A673 (cell line): ENCODE results near the gene GULP1.

Source experiments
- CTCF ChIP-seq: fragments of 300-800, 200-600 bp; sonication (generic); conservative IDR thresholded peaks from 2 replicates; pipeline ENCODE4 v1.5.1; 2017; ENCODE audit warnings: low read depth, mild to moderate bottlenecking, antibody characterized with exemption, low read length, moderate library complexity, mixed read lengths
- EZH2 ChIP-seq: fragments of 200-600 bp; sonication (generic); IDR thresholded peaks from 2 replicates; pipeline ENCODE4 v1.6.1; 2017; ENCODE audit warnings: borderline replicate concordance, low read depth, mild to moderate bottlenecking, mixed read lengths, antibody characterized with exemption, low read length; ENCODE audit not compliant: poor library complexity, severe bottlenecking

DNA sequence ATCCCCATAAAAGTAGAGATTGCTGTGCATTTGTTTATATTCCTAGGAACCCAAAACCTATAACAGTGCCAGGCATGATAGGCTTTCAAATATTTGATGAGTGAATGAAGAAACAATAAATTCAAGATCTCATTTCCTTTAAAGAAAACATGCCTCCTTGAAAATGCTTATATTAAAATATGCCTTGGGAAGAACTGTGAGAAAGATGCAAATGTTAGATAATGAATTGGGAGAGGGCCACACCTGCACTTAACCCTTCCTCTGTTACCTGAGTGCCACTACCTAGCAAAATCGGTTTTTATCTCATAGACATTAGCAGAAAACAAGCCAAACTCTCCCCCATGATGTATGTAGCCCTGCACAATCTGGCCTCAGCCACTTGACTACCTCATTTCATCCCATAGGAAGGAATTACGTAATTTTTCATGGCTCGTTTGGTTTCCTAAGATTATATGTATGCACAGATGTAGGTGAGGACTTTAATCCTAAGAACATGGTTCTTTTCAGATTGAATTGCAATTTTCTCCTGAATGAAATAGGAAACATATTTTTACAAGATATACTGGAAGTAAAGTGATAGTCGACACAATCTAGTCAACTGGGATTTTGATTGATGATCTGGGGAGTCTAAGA lies 25.2 kb downstream of the GULP1 start:
- TF ChIP-seq CTCF = no peak
- no peak for TF ChIP-seq EZH2
